Activated T-helper 1 cell treated with anti-CD3 and anti-CD28 coated beads, Interleukin-2, amount 50 U/mL, for 16 hours (primary cell): ENCODE data around the gene TSHZ2.
"Not testable (repeated sequence)": the region's sequence is repeated elsewhere in the genome, so short reads cannot be mapped to it uniquely, and the experiment has no call there.

ENCODE experiments used
- DNase-seq, 2 donors: peaks; one replicate each; pipeline ENCODE4 v3.0.0-alpha.2; 2020; ENCODE audit warnings: low read depth in 1 of 2, low spot score in 1 of 2

Gene TSHZ2

DNA sequence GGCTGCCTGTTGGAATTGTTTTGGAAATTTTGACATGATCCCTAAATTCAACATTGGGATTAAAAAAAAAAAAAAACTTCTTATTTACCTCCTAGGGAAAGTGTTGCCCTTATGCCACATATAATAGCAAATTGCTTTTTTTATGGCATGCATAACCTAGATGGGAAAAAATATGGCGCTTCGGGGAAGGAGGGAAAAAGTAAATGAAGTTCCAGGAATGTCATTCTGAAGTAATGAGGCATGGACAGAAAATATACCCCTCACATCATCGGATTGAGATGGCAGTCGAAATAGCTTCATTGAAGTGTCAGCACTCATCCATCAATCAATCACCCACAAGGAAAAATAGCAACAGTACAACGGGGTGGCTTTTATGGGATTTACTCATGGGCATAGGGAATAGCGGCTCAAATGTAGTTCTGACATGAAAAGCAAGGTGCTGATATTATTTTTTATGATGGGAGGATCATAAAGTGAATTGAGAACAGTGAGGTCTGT lies 516.7 kb downstream of the TSHZ2 start:
- no peak for DNase-seq

DNA sequence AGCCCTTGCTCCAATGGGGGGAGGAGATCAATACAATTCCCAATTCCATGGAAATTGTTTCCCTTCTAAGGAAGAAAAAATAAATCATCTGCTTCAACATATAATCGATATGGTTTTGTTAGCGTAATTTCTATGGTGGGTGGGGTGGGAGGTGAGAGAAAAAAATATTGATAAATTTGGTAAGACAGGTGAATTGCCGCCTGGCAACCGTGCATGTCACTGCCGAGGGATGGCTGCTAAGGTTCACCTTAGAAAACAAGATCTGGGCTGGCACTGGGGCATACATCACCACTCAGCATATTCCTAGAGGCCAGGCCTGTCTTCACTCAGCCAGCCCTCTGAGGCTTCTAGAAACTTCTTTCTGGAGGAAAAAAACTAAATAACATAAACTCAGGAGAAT lies 517.4 kb downstream of the TSHZ2 start:
- DNase-seq: no peak

DNA sequence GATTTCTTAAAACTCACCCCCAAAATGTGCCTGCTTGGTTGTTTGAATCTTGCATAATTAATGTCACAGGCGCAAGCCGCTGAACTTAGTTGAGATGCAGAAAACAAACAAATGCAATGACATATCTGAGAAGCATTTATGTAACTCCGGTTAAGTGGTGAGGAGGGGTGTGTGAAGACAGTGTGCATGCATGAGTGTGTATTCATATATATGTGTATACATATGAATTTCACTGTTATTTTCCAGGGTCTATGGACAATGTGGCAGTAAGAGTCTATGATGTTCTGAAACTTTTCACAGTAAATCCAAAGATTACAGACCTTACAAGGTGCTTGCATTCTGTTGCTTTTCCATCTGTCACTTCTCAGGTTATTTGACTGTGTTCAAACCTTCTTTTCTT lies 518.5 kb downstream of the TSHZ2 start:
- DNase-seq: no peak

DNA sequence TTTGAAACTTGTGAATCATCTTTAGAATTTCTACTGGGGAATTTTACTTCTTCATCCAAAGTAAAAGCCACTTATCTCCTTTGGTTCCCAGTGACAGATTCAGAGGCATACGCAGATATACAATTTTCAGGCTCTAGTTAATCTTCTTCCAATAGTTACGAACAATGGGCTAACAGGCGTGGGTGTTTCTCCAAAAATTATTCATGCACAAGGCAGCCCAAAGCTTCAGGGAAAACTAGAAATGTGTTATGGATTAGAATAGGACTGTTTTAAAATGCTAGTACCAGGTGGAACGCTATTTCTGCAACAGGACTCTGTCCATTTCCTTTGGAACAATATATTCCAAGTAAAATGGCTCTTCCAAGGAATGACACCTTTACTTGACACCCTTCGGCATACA lies 519.3 kb downstream of the TSHZ2 start:
- DNase-seq: no peak

DNA sequence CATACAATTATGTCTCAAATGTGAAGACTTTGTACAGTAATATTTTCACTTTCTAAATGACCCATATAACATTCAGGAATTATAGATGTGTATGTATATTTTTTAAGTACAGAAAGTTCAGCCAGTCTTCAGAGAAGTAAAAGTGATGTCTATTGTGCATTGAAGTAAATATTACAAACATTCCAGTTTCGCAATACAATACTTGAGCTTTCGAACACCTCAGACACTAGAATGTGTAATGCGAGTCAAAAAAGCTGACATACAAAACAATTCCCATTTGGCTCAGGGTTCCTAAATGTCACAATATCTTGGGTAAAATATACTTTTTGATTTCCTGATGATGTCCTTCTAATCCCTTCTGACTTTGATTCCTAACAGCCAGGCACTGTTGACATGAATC lies 520.1 kb downstream of the TSHZ2 start:
- DNase-seq: no peak

GRCh38 chr20:53493311-53493857 lies 521.2 kb downstream of the TSHZ2 start:
- no peak for DNase-seq

- DNase-seq: no peak
Observed at GRCh38 chr20:53494753-53495152, 522.6 kb downstream of the TSHZ2 start.

DNA sequence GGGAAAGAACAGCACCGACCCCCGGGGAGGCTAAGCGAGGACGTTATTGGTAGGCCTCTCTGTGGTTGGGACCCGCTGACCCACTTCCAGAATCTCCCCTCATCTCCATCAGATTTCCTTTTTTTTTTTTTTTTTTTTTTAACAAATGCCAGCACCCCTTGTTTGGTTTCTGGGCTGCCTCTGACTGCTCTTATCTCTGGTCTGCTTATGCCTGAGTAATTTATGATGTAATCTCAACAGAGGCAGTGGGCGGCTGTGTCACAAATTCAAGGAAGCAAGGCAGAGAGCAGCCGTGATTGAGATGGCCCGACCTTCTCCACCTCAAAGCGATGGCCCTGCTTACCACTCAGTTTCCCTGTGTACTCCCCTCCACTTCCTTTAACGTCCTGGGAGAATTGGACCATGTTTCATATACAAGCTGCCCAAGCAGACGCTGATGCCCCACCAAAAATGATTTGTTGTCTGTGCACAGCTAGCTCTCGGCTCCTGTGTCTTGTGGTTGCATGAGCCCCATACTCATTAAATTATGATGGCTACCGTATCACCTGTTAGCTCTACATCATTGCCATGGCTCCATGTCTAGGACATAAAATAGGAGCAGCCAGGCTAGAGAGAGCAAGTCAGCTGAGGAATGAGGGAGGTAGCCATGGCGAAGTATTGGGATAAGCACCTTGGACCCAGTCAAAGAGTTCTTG lies 523.4 kb downstream of the TSHZ2 start:
- no peak for DNase-seq

- no peak for DNase-seq
Observed at GRCh38 chr20:53497246-53497645, 525.1 kb downstream of the TSHZ2 start.

DNA sequence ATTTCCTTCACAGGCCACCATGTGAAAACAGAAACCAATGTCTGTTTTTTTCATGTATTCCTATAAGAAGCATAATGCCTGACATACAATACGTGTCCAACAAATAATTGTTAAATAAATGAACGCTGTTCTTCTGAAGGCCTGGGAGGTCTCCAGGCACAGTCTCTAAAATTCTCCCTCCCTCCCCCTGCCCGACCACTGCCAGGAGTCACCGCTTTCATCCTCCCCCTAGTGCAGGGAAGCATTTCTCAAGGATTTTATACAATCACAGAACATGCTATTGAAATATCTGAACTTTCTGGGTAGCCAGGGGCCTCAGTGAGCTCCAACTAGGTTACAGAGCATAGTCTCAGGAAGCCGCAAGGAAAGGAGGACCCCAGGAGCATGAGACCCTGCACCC lies 526.2 kb downstream of the TSHZ2 start:
- DNase-seq: no peak

DNA sequence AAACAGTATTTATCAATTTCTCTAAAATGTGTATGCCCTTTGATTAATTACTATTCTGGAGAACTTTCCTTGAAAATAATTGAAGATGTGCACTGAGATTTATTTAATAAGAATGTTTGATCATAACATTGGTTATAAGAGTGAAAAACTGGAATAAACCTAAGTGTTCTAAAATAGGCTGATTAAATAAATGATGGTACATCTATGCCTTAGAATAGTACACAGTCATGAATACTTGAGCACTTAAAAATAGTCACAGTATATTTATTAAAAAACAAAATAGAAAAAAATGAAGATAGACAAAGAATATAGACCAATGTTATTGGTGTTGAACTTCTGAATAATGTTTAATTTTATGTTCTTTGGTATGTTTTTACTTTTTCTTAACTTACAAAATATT lies 528.5 kb downstream of the TSHZ2 start:
- DNase-seq: no peak

DNA sequence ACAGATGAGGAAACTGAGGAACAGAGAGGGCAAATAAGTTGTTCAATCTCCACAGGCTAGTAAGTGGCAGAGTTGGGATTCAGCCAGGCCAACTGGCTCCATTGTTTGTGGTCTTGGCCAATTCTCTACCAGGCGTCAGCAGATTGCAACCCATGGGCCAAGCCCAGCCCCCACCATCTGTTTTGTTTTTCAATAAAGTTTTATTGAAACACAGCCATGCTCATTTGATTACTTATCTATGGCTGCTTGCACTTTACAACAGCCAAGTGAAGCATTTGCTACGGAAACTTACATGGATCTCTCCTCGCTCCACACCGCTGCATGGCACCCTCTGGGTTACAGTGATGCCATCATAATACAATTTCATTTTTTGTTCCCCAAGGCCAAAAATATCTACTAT lies 530.7 kb downstream of the TSHZ2 start:
- no peak for DNase-seq

- DNase-seq: no peak
Observed at GRCh38 chr20:53503517-53503919, 531.4 kb downstream of the TSHZ2 start.

GRCh38 chr20:53504106-53504505 lies 531.9 kb downstream of the TSHZ2 start:
- not testable (repeated sequence) for DNase-seq

- no peak for DNase-seq
Observed at GRCh38 chr20:53510262-53510661, 538.1 kb downstream of the TSHZ2 start.

- no peak for DNase-seq
Observed at GRCh38 chr20:53510704-53511103, 538.5 kb downstream of the TSHZ2 start.

GRCh38 chr20:53512076-53512475 lies 539.9 kb downstream of the TSHZ2 start:
- no peak for DNase-seq

DNA sequence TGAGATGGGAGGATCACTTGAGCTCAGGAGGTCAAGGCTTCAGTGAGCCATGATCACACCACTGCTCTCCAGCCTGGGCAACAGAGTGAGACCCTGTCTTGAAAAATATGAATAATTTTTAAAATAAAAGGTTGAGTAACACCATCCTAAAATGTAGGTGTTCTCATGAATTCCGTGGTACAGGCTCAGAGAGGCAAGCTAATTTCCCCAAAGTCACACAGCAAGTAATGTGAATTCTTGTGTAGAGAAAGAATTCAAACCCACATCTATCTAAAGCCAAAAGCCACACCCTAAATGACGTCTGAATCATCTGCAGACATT lies 541.0 kb downstream of the TSHZ2 start:
- no peak for DNase-seq

GRCh38 chr20:53513489-53514298 lies 541.5 kb downstream of the TSHZ2 start:
- no peak for DNase-seq

DNA sequence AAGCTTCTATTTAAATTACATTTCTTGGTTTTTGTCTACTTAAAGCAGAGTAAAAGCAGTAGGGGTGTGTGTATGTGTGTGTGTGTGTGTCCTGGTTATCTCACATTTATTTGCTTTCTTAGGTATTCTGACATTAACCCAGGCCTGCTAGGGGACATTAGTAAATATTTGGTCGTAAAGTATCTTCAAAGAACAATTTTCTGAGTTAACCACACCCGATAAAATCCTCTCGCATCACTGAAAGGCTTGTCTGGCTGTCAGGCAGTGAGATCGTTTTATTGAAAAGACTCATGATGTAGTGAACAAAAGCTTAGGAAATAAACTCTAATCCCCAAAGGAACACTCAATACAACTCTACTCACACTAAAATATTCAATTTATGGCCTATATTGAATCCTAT lies 543.6 kb downstream of the TSHZ2 start:
- DNase-seq: no peak

- no peak for DNase-seq
Observed at GRCh38 chr20:53517146-53517545, 545.0 kb downstream of the TSHZ2 start.

DNA sequence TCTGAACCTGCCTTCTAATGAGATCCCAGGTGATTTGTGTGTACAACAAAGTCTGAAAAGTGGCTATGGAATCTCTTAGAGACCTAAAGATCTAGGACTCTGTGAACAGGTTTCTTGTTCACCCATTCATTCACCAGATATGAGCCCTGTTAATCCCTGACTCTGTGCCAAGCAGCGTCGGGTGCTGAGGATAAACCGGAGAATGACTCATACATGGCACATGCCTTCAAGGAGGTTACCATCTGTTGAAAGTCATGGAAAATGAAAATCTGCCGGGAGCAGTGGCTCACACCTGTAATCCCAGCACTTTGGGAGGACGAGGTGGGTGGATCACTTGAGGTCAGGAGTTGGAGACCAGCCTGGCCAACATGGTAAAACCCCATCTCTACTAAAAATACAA lies 549.3 kb downstream of the TSHZ2 start:
- DNase-seq: not testable (repeated sequence)
